Loucy (cell line): ENCODE results near the gene METTL6.

Experiments
- H2AFZ ChIP-seq: fragments of 200-600 bp; sonication (generic); 2 replicates; pipeline ENCODE4 v1.6.0; 2016; ENCODE audit warnings: antibody characterized with exemption, mild to moderate bottlenecking, low read length, moderate library complexity
- H3F3A ChIP-seq: fragments of 200-600 bp; 2 replicates; pipeline ENCODE4 v1.6.0; 2016; ENCODE audit warnings: antibody characterized with exemption, low read depth, mild to moderate bottlenecking
- H3K27me3 ChIP-seq: fragments of 200-600 bp; sonication (generic); 2 replicates; pipeline ENCODE4 v1.6.1; 2014; ENCODE audit warnings: low read length, mild to moderate bottlenecking; ENCODE audit not compliant: insufficient read depth, poor library complexity, severe bottlenecking
- H3K36me3 ChIP-seq: fragments of 200-600 bp; sonication (generic); 2 replicates; pipeline ENCODE4 v1.6.1; 2016; ENCODE audit warnings: low read length; ENCODE audit not compliant: insufficient read depth
- H3K4me1 ChIP-seq: fragments of 200-600 bp; sonication (generic); 2 replicates; pipeline ENCODE4 v1.5.1; 2014; ENCODE audit warnings: low read length, mild to moderate bottlenecking; ENCODE audit not compliant: insufficient read depth, poor library complexity, severe bottlenecking
- H3K4me2 ChIP-seq: fragments of 200-600 bp; sonication (generic); 2 replicates; pipeline ENCODE4 v1.6.0; 2014; ENCODE audit warnings: antibody characterized with exemption, low read length, low read depth, mild to moderate bottlenecking; ENCODE audit not compliant: poor library complexity, severe bottlenecking
- H3K4me3 ChIP-seq: fragments of 200-600 bp; sonication (generic); 2 replicates; pipeline ENCODE4 v1.5.1; 2014; ENCODE audit warnings: low read length, mild to moderate bottlenecking, mixed read lengths; ENCODE audit not compliant: poor library complexity, severe bottlenecking
- H3K79me2 ChIP-seq: fragments of 200-600 bp; sonication (generic); 2 replicates; pipeline ENCODE4 v1.6.1; 2014; ENCODE audit warnings: low read length; ENCODE audit not compliant: insufficient read depth
- H3K9ac ChIP-seq: fragments of 200-600 bp; sonication (generic); 2 replicates; pipeline ENCODE4 v1.6.0; 2014; ENCODE audit warnings: mild to moderate bottlenecking, low read depth, low read length, moderate library complexity; ENCODE audit not compliant: poor library complexity, severe bottlenecking
- H3K9me2 ChIP-seq: fragments of 200-600 bp; sonication (generic); replicated peaks from 2 replicates; pipeline ENCODE4 v1.6.1; 2016; ENCODE audit warnings: low read depth, low read length, mixed read lengths
- H3K9me3 ChIP-seq: fragments of 200-600 bp; sonication (generic); 2 replicates; pipeline ENCODE4 v1.6.1; 2014; ENCODE audit warnings: mild to moderate bottlenecking, antibody characterized with exemption, low read length, low read depth; ENCODE audit not compliant: insufficient read depth
- H4K20me1 ChIP-seq: fragments of 200-600 bp; sonication (generic); 2 replicates; pipeline ENCODE4 v1.6.0; 2014; ENCODE audit warnings: antibody characterized with exemption, low read length, mild to moderate bottlenecking; ENCODE audit not compliant: insufficient read depth, poor library complexity, severe bottlenecking
- CTCF ChIP-seq: fragments of 200-600 bp; sonication (generic); conservative IDR thresholded peaks from 2 replicates; pipeline ENCODE4 v1.5.1; 2014; ENCODE audit warnings: mild to moderate bottlenecking, antibody characterized with exemption, low read length
- EZH2phosphoT487 ChIP-seq: fragments of 200-600 bp; IDR thresholded peaks from 2 replicates; pipeline ENCODE4 v1.6.1; 2018; ENCODE audit warnings: antibody characterized with exemption, mild to moderate bottlenecking, moderate library complexity, borderline replicate concordance

The METTL6 gene

GRCh38 chr3:15377961-15378791, 49.2 kb downstream of the METTL6 start:
- no peaks in the 10 kb centered on the region for H3K36me3 ChIP-seq
- TF ChIP-seq EZH2phosphoT487 (no peak), CTCF (peak; percentile 86)
- no peaks in the 10 kb centered on the region for H3K9me2 ChIP-seq
- no peaks in the 10 kb centered on the region for H3K27me3 ChIP-seq
- peak overlapping the region; percentile 47 for H3K4me2 ChIP-seq
- H3K4me1 ChIP-seq: no peaks in the 10 kb centered on the region
- H3K9ac ChIP-seq: no peak overlapping the region
- no peaks in the 10 kb centered on the region for H3K79me2 ChIP-seq
- H3K9me3 ChIP-seq: no peaks in the 10 kb centered on the region
- no peaks in the 10 kb centered on the region for H4K20me1 ChIP-seq
- 0 out of 2 replicates have a peak overlapping the region, but pooled peaks have one; percentile 29 for H2AFZ ChIP-seq
- H3K4me3 ChIP-seq: no peak overlapping the region
- no peaks in the 10 kb centered on the region for H3F3A ChIP-seq

GRCh38 chr3:15375461-15376000, 51.8 kb downstream of the METTL6 start:
- no peak for TF ChIP-seq CTCF
- TF ChIP-seq EZH2phosphoT487: no peak
- Histone ChIP-seq H3K9me3 (no peaks in the 10 kb centered on the region), H3K4me3 (no peak overlapping the region), H3K4me2 (no peak overlapping the region), H3K36me3 (no peaks in the 10 kb centered on the region), H2AFZ (no peak overlapping the region), H3K27me3 (no peaks in the 10 kb centered on the region), H3K9ac (no peak overlapping the region), H3K79me2 (no peaks in the 10 kb centered on the region), H3F3A (no peaks in the 10 kb centered on the region), H3K4me1 (no peaks in the 10 kb centered on the region), H4K20me1 (no peaks in the 10 kb centered on the region), H3K9me2 (no peaks in the 10 kb centered on the region)

GRCh38 chr3:15372918-15373317, 54.4 kb downstream of the METTL6 start:
- H3K9me3 ChIP-seq: no peaks in the 10 kb centered on the region
- no peaks in the 10 kb centered on the region for H3K27me3 ChIP-seq
- no peaks in the 10 kb centered on the region for H3K79me2 ChIP-seq
- no peaks in the 10 kb centered on the region for H3K9me2 ChIP-seq
- H3K4me3 ChIP-seq: no peak overlapping the region
- no peak overlapping the region for H3K9ac ChIP-seq
- no peak overlapping the region for H2AFZ ChIP-seq
- H3K4me2 ChIP-seq: no peak overlapping the region
- H3K4me1 ChIP-seq: peaks cover 1% of the 10 kb centered on the region
- H4K20me1 ChIP-seq: no peaks in the 10 kb centered on the region
- no peaks in the 10 kb centered on the region for H3F3A ChIP-seq
- H3K36me3 ChIP-seq: no peaks in the 10 kb centered on the region
- TF ChIP-seq EZH2phosphoT487 (no peak), CTCF (no peak)
